Right lobe of liver (tissue), 6 donors: ENCODE results near the gene SOCS3. TPM values are rescaled to one million over a fixed set of nuclear protein-coding genes. Genes with fewer than 3 reads are reported as not detected.
A peak's percentile ranks its signal among the peaks of the same experiment; 100 is the strongest.

Experiments
- ATAC-seq, 4 donors: fragments of 200-7000 bp; cut with Tn5 transposase; one replicate each; pipeline ENCODE4 v1.9.1; 2020; ENCODE audit warnings: mild to moderate bottlenecking in 4 of 4, moderate library complexity in 4 of 4
- DNase-seq, 3 donors: peaks; one replicate each; pipeline ENCODE4 v3.0.0-alpha.2; 2020
- H3K27ac ChIP-seq, 3 donors: fragments of 200-600 bp; one replicate each; pipeline ENCODE4 v1.8.0; 2022
- H3K27me3 ChIP-seq, 2 donors: fragments of 200-600 bp; one replicate each; pipeline ENCODE4 v1.8.0; 2022
- H3K36me3 ChIP-seq, 4 donors: fragments of 200-600 bp; sonication (generic) in 1 of 4; one replicate each; pipeline versions ENCODE4 v1.5.1 to v1.8.0; 2017 to 2022; ENCODE audit warnings: control low read depth in 1 of 4
- H3K4me1 ChIP-seq, 4 donors: fragments of 200-600 bp; sonication (generic) in 1 of 4; one replicate each; pipeline versions ENCODE4 v1.5.1 to v1.8.0; 2017 to 2022; ENCODE audit warnings: control low read depth in 1 of 4
- H3K4me3 ChIP-seq, 3 donors: fragments of 200-600 bp; one replicate each; pipeline ENCODE4 v1.8.0; 2022
- H3K9me3 ChIP-seq, 4 donors: fragments of 200-600 bp; sonication (generic) in 1 of 4; one replicate each; pipeline versions ENCODE4 v1.5.1 to v1.8.0; 2017 to 2022; ENCODE audit warnings: control low read depth in 1 of 4
- POLR2A ChIP-seq: fragments of 450-650 bp; IDR thresholded peaks from one replicate; pipeline ENCODE4 v1.6.1; 2017; ENCODE audit warnings: antibody characterized with exemption, mild to moderate bottlenecking
- WGBS: methylation state at CpG from one replicate; pipeline ENCODE4 v1.1.6; 2018; ENCODE audit warnings: low coverage, low lambda C conversion rate; ENCODE audit not compliant: insufficient coverage; ENCODE audit errors: missing lambda C conversion rate; 5-methylcytosine and 5-hydroxymethylcytosine counted together
- intact Hi-C, 2 donors: fragments of 100-400 bp; cut with DNase I; formaldehyde crosslinking; loops; one replicate each; pipeline versions ENCODE4 v1.11.2 to v1.14.1; 2022
- total RNA-seq, 6 experiments: library from RNA; depleted of rRNA in 2 of 6; stranded (reverse); fragments of >200 nt in 2 of 6; fragmentation: NEBNext Ultra II Directional in 3 of 6; extraction: Animal tissue kit (Norgen Biotek cat#: 25700) in 3 of 6; gene quantifications; one replicate each; pipeline versions ENCODE4 v1.1.0 to v1.2.4, GENCODE V29; 2016 to 2023
- TF ChIP-seq, protein P1 (sequence below), 4 donors: fragments of 200-600 bp in 3 of 4; fragments of 450-650 bp in 1 of 4; IDR thresholded peaks; one replicate each; pipeline versions ENCODE4 v1.5.1 to v1.8.0; 2016 to 2022; ENCODE audit warnings: antibody characterized with exemption in 4 of 4, mild to moderate bottlenecking in 2 of 4
- donor health status: DM: no; HTN: yes; CAD: no.
- donor health status: DM: no; HTN: no; CAD: no.
- donor health status: DM: no; HTN: no; CAD: no.
- donor health status: DM: no; HTN: yes; CAD: no.
- donor health status: DM: no; HTN: yes; CAD: no.

Gene SOCS3
- total RNA-seq, 6 experiments from 2014 or later: 1.2 to 87.3 (median 24.1) TPM

DNA sequence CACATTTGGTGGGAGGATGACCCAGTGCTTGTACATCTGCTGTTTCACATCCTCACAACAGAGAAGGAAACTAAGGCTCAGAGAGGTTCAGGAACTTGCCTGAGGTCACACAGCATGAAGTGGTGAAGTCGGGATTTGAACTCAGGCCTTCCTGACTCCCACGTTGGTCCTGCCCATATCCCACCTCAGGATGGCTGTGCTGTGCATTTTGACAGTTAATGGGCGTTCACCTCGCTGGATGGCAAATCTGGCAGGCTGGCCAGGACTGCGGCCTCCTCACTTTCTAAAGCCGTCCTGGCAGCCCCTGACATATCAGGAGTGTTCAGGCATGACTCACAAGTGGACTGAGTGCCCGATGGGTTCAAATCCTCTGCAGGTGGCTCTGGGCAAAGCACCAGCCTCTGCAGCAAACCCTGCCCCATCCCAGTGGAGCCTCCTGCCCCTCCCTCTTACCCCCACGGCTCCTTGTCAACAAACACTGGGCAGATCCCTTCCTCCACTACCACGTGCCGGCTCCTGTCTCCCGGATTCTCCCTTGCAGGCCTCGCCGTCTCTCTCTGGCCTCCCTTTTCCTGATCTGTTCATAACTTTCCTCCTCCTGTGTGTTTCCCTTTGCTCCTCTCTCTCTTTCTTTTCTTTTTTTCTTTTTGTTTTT lies 29.2 kb downstream of the SOCS3 start:
- TF ChIP-seq, protein P1, sequence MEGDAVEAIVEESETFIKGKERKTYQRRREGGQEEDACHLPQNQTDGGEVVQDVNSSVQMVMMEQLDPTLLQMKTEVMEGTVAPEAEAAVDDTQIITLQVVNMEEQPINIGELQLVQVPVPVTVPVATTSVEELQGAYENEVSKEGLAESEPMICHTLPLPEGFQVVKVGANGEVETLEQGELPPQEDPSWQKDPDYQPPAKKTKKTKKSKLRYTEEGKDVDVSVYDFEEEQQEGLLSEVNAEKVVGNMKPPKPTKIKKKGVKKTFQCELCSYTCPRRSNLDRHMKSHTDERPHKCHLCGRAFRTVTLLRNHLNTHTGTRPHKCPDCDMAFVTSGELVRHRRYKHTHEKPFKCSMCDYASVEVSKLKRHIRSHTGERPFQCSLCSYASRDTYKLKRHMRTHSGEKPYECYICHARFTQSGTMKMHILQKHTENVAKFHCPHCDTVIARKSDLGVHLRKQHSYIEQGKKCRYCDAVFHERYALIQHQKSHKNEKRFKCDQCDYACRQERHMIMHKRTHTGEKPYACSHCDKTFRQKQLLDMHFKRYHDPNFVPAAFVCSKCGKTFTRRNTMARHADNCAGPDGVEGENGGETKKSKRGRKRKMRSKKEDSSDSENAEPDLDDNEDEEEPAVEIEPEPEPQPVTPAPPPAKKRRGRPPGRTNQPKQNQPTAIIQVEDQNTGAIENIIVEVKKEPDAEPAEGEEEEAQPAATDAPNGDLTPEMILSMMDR (IDR thresholded peaks at IDR 0.05): no peak
- no peak for TF ChIP-seq POLR2A
- Histone ChIP-seq H3K4me3 (no peak overlapping the region), H3K27ac (no peak overlapping the region), H3K36me3 (no peaks in the 10 kb centered on the region), H3K9me3 (no peaks in the 10 kb centered on the region), H3K27me3 (no peaks in the 10 kb centered on the region), H3K4me1 (no peaks in the 10 kb centered on the region)
- peak in 1 of 3 donors; percentile 74 for DNase-seq
- peak; percentile 32 to 85 (median 54) for ATAC-seq
- intact Hi-C loops: no loop called here
- WGBS: 42% methylated on average over 6 of the region's 13 CpGs

DNA sequence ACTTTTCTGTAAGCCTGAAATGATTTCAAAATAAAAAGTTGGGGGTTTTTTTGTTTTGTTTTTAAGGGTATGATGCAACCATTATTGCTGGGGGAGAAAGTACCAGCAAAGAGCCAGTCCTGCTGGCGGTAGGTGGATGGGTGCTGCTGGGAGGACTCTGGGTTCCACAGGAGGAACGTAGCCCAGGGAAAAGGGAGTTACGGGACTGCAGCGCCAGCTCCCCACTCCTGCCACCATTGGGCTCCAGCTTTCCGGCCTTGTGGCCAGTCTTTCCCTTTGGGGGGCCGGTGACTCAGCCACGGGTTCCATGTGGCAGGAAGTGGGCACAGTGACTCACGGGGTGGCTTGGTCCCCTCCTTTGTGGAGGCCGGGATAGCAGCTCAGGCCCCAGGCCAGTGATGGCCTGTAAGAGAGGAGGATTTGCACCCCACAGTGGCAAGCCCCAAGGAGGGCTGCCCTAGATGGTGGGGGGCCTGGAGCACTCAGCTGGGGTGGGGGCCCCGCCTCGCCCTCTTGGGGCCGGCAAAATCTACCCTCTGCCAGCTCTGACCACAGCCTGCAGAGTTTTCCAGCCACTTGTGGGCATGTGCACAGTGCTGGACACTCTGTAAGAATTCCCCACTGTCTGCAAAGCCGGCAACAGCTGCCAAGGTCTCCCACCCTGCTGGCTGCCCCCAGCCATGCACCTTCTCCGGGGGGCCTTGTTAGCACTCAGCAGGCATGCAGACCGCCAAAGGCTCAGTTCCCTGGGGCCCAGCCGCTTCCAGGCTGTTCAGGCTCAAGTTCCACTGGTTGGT lies 30.4 kb downstream of the SOCS3 start:
- no peaks in the 10 kb centered on the region for H3K36me3 ChIP-seq
- WGBS: 62% methylated on average over 3 of the region's 16 CpGs
- intact Hi-C loops: no loop called here
- H3K4me3 ChIP-seq: no peak overlapping the region
- no peak overlapping the region for H3K27ac ChIP-seq
- H3K4me1 ChIP-seq: no peaks in the 10 kb centered on the region
- ATAC-seq (no peak), DNase-seq (no peak)
- H3K9me3 ChIP-seq: no peaks in the 10 kb centered on the region
- no peaks in the 10 kb centered on the region for H3K27me3 ChIP-seq
- TF ChIP-seq, protein P1 (IDR thresholded peaks at IDR 0.05): no peak
- TF ChIP-seq POLR2A: no peak

DNA sequence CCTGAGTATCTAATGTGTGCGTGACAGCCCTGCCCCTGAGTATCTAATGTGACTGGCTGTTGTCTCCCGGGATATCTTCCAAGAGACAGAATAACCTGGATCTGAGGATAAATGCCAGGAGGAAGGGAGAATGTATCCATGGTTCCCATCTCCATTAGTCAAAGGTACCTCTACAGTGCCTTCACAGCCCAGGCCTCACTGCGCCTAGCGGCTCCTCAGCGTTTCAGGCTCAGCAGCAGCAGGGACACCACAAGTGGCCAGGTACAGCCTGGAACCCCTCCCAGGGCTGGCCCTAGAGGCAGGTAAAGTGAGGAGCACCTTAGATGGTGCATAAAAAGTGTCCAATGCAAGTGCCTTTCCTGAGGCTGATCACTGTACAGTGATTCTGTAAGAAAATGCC lies 32.0 kb downstream of the SOCS3 start:
- 100% methylated on average over 3 of the region's 5 CpGs for WGBS
- ATAC-seq (no peak), DNase-seq (no peak)
- TF ChIP-seq, protein P1 (IDR thresholded peaks at IDR 0.05): no peak
- TF ChIP-seq POLR2A: no peak
- intact Hi-C loops: no loop called here
- Histone ChIP-seq H3K27me3 (no peaks in the 10 kb centered on the region), H3K9me3 (no peaks in the 10 kb centered on the region), H3K36me3 (no peaks in the 10 kb centered on the region), H3K27ac (no peak overlapping the region), H3K4me1 (no peaks in the 10 kb centered on the region), H3K4me3 (no peak overlapping the region)

DNA sequence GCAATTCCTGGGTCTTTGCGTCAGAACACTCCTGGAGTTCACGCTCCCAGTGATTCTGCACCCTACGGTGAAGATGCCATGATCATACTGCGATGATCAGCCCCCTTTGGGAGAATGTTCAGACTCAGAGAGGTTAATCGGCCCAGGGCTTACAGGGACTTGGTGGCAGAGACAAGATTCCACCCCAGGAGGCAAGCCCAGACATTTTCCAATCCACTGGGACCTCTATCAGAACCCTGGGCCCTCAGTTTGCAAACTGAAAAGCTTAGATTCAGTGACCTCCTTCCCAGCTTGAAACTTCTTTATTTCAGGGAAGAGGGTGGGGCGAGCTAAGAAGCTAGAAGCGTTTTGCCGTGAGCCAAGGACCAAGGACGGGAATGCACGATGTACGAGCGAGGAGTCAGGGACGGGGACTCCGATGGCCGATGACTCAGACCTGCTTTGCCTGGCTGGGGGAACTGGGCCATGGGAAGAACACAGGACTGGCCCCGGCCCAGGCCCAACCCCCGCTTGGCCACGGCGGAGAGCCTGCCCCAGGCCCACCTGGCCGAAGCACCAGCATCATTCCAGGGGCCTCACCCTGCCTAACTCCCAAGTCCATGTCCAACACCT lies 34.7 kb downstream of the SOCS3 start:
- no peaks in the 10 kb centered on the region for H3K9me3 ChIP-seq
- H3K4me1 ChIP-seq: no peaks in the 10 kb centered on the region
- no peaks in the 10 kb centered on the region for H3K27me3 ChIP-seq
- H3K27ac ChIP-seq: peak overlapping the region in 2 of 3 donors; percentile 29 to 76
- H3K4me3 ChIP-seq: no peak overlapping the region
- DNase-seq: no peak
- 65% methylated on average over 4 of the region's 20 CpGs for WGBS
- intact Hi-C loops: no loop called here
- TF ChIP-seq, protein P1 (IDR thresholded peaks at IDR 0.05): no peak
- no peak for TF ChIP-seq POLR2A
- no peaks in the 10 kb centered on the region for H3K36me3 ChIP-seq
- ATAC-seq: peak in 2 of 4 donors; percentile 7 to 20
